MCF 10A (cell line): ENCODE measurements around the gene RPS3. TPM values are rescaled to one million over a fixed set of nuclear protein-coding genes. Genes with fewer than 3 reads are reported as not detected.

Experiments
- BruUV-seq: library from RNA; stranded (reverse); fragments of 400-500 nt; replicated peaks from 2 replicates; lab custom pipeline; 2021; lab: Mats Ljungman, UMichigan
- CTCF ChIA-PET: fragments of 300-600 bp; sonication (Branson Sonifier 250); formaldehyde crosslinking; extraction: SDS; loops from one replicate; lab custom pipeline; 2021; ENCODE audit warnings: antibody characterized with exemption, inconsistent platforms; lab: Yijun Ruan, JAX
- POLR2A ChIA-PET: fragments of 300-600, 350-650 bp; sonication (Branson Sonifier 250); formaldehyde crosslinking; extraction: SDS; loops from one replicate; lab custom pipeline; 2020; ENCODE audit warnings: antibody characterized with exemption, inconsistent platforms; lab: Yijun Ruan, JAX
- DNase-seq: peaks from one replicate; pipeline ENCODE4 v3.0.0-alpha.2; 2018; ENCODE audit not compliant: unreplicated experiment
- H3K27ac Mint-ChIP-seq: one replicate; pipeline ENCODE4 v1.8.0; 2022; ENCODE audit warnings: mild to moderate bottlenecking, low read depth, mixed read lengths; ENCODE audit not compliant: unreplicated experiment
- H3K27me3 Mint-ChIP-seq: one replicate; pipeline ENCODE4 v1.8.0; 2022; ENCODE audit warnings: mixed read lengths; ENCODE audit not compliant: insufficient read depth, unreplicated experiment
- H3K36me3 Mint-ChIP-seq: one replicate; pipeline ENCODE4 v1.8.0; 2022; ENCODE audit warnings: mild to moderate bottlenecking, moderate library complexity, mixed read lengths; ENCODE audit not compliant: insufficient read depth, unreplicated experiment
- H3K4me1 Mint-ChIP-seq: one replicate; pipeline ENCODE4 v1.8.0; 2022; ENCODE audit warnings: mixed read lengths; ENCODE audit not compliant: insufficient read depth, unreplicated experiment
- H3K4me3 Mint-ChIP-seq: one replicate; pipeline ENCODE4 v1.8.0; 2022; ENCODE audit warnings: mild to moderate bottlenecking, moderate library complexity, mixed read lengths; ENCODE audit not compliant: unreplicated experiment
- H3K9me3 Mint-ChIP-seq: one replicate; pipeline ENCODE4 v1.8.0; 2022; ENCODE audit warnings: mixed read lengths; ENCODE audit not compliant: unreplicated experiment
- intact Hi-C: fragments of 100-400 bp; cut with micrococcal nuclease; formaldehyde crosslinking; loops from 2 replicates; pipeline ENCODE4 v1.14.1; 2022
- total RNA-seq: library from RNA; stranded (reverse); gene quantifications from 2 replicates; pipeline ENCODE4 v1.2.3, GENCODE V29; 2022
- TF ChIP-seq, protein P1 (sequence below): fragments of 200-600 bp; IDR thresholded peaks from one replicate; pipeline ENCODE4 v1.8.0; 2022; ENCODE audit warnings: antibody characterized with exemption, mild to moderate bottlenecking; ENCODE audit not compliant: unreplicated experiment

The RPS3 gene
- total RNA-seq, 1 experiment from 2014 or later = 3,444 TPM

DNA sequence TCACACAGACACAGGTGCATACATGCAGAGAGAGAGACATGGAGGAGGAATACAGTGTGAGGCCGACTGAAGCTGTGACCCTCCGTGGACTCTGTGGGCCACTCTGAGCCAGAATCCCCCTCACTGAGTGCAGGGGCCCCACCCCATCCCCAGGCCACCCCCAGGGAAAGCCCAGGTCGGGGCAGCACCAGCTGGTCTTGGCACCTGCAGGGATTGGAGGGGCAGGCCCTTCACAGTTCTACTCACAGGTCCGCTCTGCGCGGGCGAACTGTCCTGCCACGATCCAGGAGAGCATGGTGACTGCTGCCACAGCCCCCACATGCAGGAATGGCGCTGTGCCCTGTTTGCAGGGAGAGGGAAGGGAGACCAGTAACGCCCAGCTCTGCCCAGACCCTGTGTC, 50.0 kb downstream of the RPS3 start:
- H3K27ac Mint-ChIP-seq = no peak overlapping the region
- POLR2A ChIA-PET = no interaction called here
- no peak for DNase-seq
- H3K4me3 Mint-ChIP-seq = no peak overlapping the region
- no peaks in the 10 kb centered on the region for H3K27me3 Mint-ChIP-seq
- peaks cover 5% of the 10 kb centered on the region for H3K36me3 Mint-ChIP-seq
- H3K4me1 Mint-ChIP-seq = no peaks in the 10 kb centered on the region
- no TSS peak for BruUV-seq
- CTCF ChIA-PET = interaction anchor here (0.6 to 1.4 kb wide), 5 partner anchors 11 to 271 kb away, joined by 3 to 4 read pairs (median 3); no protein-coding TSS in a partner anchor
- TF ChIP-seq, protein P1, sequence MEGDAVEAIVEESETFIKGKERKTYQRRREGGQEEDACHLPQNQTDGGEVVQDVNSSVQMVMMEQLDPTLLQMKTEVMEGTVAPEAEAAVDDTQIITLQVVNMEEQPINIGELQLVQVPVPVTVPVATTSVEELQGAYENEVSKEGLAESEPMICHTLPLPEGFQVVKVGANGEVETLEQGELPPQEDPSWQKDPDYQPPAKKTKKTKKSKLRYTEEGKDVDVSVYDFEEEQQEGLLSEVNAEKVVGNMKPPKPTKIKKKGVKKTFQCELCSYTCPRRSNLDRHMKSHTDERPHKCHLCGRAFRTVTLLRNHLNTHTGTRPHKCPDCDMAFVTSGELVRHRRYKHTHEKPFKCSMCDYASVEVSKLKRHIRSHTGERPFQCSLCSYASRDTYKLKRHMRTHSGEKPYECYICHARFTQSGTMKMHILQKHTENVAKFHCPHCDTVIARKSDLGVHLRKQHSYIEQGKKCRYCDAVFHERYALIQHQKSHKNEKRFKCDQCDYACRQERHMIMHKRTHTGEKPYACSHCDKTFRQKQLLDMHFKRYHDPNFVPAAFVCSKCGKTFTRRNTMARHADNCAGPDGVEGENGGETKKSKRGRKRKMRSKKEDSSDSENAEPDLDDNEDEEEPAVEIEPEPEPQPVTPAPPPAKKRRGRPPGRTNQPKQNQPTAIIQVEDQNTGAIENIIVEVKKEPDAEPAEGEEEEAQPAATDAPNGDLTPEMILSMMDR = no peak
- intact Hi-C loops = no loop called here
- no peaks in the 10 kb centered on the region for H3K9me3 Mint-ChIP-seq

DNA sequence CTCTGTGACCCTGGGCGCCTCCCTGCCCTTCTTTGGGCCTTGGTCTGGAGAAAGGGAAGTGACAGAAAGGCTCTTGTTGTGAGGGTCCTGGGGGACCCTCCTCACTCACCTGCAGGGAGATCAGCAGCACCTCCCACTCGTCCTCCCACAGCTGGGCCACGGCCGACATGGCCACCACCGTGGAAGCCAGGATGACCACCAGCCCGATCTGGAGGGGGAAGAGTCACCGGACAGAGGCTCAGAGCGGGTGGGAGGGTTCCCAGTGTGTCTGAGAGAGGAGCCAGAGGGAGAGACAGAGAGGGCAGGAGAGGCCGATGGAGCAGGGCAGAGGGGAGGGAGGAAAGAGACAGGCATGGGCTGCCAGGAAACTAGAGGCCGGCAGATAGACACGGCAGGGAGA, 50.5 kb downstream of the RPS3 start:
- BruUV-seq = no TSS peak
- CTCF ChIA-PET = interaction anchor here (0.6 kb wide), 1 partner anchor 272 kb away, joined by 3 read pairs; no protein-coding TSS in a partner anchor
- intact Hi-C loops = no loop called here
- Mint-ChIP-seq H3K9me3 (no peaks in the 10 kb centered on the region), H3K27ac (no peak overlapping the region), H3K4me1 (no peaks in the 10 kb centered on the region), H3K27me3 (no peaks in the 10 kb centered on the region), H3K36me3 (peaks cover 5% of the 10 kb centered on the region), H3K4me3 (no peak overlapping the region)
- POLR2A ChIA-PET = no interaction called here
- no peak for DNase-seq
- TF ChIP-seq, protein P1 = no peak

DNA sequence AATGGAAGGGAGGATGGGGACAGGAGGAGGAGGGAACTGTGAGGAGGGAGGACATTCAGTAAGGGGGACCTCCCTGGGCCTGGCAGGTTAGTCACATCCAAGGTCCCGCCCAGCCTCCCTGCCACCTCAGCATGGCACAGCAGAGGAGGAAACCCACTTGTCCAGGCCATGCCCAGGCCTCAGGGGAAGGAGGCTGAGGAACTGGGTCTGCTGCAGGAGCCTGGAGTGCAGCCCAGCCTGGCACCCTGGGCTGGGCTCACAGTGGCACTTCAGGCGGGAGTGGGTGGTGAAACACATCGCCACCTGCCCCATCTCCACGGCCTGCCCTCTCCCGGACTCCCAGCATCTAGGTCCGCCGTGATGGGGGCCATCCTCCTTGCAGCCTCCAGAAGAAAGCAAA, 50.9 kb downstream of the RPS3 start:
- H3K4me3 Mint-ChIP-seq = no peak overlapping the region
- no peaks in the 10 kb centered on the region for H3K4me1 Mint-ChIP-seq
- DNase-seq = no peak
- TF ChIP-seq, protein P1 = no peak
- H3K9me3 Mint-ChIP-seq = no peaks in the 10 kb centered on the region
- no TSS peak for BruUV-seq
- CTCF ChIA-PET = no interaction called here
- POLR2A ChIA-PET = no interaction called here
- intact Hi-C loops = no loop called here
- no peaks in the 10 kb centered on the region for H3K27me3 Mint-ChIP-seq
- H3K27ac Mint-ChIP-seq = no peak overlapping the region
- peaks cover 5% of the 10 kb centered on the region for H3K36me3 Mint-ChIP-seq

DNA sequence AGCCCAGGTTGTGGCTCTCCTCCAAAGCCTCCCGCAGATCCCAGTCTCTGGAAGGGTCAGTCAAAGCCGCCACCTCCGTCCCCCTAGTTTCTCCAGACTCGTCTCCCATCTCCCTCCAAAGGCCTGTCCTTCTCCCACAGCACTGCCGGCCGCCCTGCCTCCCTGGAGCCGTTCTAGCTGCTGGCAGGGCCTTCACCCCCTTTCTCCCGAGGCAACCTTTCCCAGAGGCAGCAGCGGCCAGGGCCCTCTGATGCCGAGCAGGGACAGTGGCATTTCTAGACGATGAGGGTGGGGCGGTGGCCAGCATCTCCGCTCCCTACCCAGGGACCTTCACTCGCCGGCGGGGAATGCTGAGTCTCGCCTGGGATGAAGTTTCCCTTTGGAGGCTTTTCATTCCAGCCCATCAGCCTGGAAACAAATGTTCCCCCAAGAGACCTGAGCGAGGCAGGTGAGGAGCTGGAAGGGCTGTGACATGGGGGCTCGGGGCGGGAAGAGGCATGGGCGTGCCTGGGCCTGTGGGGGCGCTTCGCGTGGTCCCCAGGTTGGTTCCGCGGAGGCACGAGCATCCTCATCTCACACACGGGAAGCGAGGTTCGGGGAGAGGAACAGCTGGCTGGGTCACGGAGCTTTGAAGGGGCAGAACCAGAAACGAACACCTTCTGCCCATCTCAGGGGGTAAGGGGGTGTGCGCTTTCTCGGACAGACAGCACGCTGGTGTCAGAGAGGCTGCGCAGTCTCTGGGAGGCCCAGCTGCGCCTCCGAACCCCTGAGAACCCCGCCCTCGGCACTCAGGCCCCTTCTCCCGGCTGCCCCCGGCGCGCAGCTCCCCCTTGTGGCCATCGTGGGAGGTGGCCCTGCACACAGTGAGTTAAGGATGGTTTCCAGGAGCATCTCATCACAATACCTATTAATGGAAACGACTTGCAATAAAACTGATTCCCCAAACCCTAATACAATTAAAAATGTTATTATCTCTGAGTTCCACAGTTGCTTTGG, 51.8 kb downstream of the RPS3 start:
- DNase-seq = peak; percentile 17
- no TSS peak for BruUV-seq

More for the DNA sequence above, 51.8 kb downstream of the RPS3 start:
- CTCF ChIA-PET = interaction anchor here (0.6 to 2.3 kb wide), 4 partner anchors 49 to 108 kb away, joined by 3 to 7 read pairs (median 4); no protein-coding TSS in a partner anchor
- Mint-ChIP-seq H3K27ac (no peak overlapping the region), H3K9me3 (no peaks in the 10 kb centered on the region), H3K4me1 (no peaks in the 10 kb centered on the region), H3K27me3 (no peaks in the 10 kb centered on the region), H3K4me3 (no peak overlapping the region), H3K36me3 (peaks cover 5% of the 10 kb centered on the region)
- TF ChIP-seq, protein P1 = peak; percentile 52
- intact Hi-C loops = no loop called here
- POLR2A ChIA-PET = no interaction called here
